HepG2 (cell line): ENCODE data around the gene ZNF264. TPM values are rescaled to one million over a fixed set of nuclear protein-coding genes. Genes with fewer than 3 reads are reported as not detected.

ENCODE experiments used
- AKNA ChIP-seq: sonication (generic); formaldehyde crosslinking; IDR thresholded peaks from 2 replicates; pipeline ENCODE4 v1.4.0; 2020; ENCODE audit warnings: missing genetic modification reagents, borderline replicate concordance
- ATF4 ChIP-seq, 2 experiments: fragments of 450-650 bp in 1 of 2; sonication (generic) in 1 of 2; formaldehyde crosslinking; IDR thresholded peaks; 2 replicates each; pipeline versions ENCODE4 v1.5.0 to v1.8.0; 2020 to 2022; ENCODE audit warnings: mild to moderate bottlenecking in 1 of 2, missing genetic modification reagents in 1 of 2
- BRD4 ChIP-seq: sonication (generic); formaldehyde crosslinking; IDR thresholded peaks from 2 replicates; pipeline ENCODE4 v1.4.0; 2020; ENCODE audit warnings: missing genetic modification reagents
- RARG ChIP-seq: sonication (generic); formaldehyde crosslinking; IDR thresholded peaks from 2 replicates; pipeline ENCODE4 v1.4.0; 2020; ENCODE audit warnings: low read depth, mild to moderate bottlenecking, missing genetic modification reagents
- RFXAP ChIP-seq: sonication (generic); formaldehyde crosslinking; IDR thresholded peaks from 2 replicates; pipeline ENCODE4 v1.4.0; 2020; ENCODE audit warnings: missing genetic modification reagents, borderline replicate concordance
- SALL1 ChIP-seq: sonication (generic); formaldehyde crosslinking; IDR thresholded peaks from 2 replicates; pipeline ENCODE4 v1.8.0; 2022; ENCODE audit warnings: mild to moderate bottlenecking, missing genetic modification reagents
- SMYD3 ChIP-seq: sonication (generic); formaldehyde crosslinking; IDR thresholded peaks from 2 replicates; pipeline ENCODE4 v1.8.1; 2023; ENCODE audit warnings: mild to moderate bottlenecking, missing genetic modification reagents
- SRF ChIP-seq: IDR thresholded peaks from 2 replicates; pipeline ENCODE4 v1.6.1; 2011; ENCODE audit warnings: mild to moderate bottlenecking, low read depth, low read length, moderate library complexity
- SRSF9 ChIP-seq: fragments of 200-400 bp; formaldehyde crosslinking; IDR thresholded peaks from 2 replicates; pipeline ENCODE4 v1.6.1; 2018; ENCODE audit warnings: borderline replicate concordance, mild to moderate bottlenecking, low read depth, low read length; ENCODE audit not compliant: insufficient read depth, poor library complexity, severe bottlenecking
- UBTF ChIP-seq: sonication (generic); formaldehyde crosslinking; IDR thresholded peaks from 2 replicates; pipeline ENCODE4 v1.4.0; 2020; ENCODE audit warnings: mild to moderate bottlenecking, missing genetic modification reagents
- ZBTB42 ChIP-seq: sonication (generic); formaldehyde crosslinking; IDR thresholded peaks from 2 replicates; pipeline ENCODE4 v1.5.0; 2020; ENCODE audit warnings: mild to moderate bottlenecking, missing genetic modification reagents
- ZNF263 ChIP-seq: sonication (generic); formaldehyde crosslinking; IDR thresholded peaks from 2 replicates; pipeline ENCODE4 v1.4.0; 2020; ENCODE audit warnings: missing genetic modification reagents
- ZNF333 ChIP-seq: sonication (generic); formaldehyde crosslinking; IDR thresholded peaks from 2 replicates; pipeline ENCODE4 v1.4.0; 2020; ENCODE audit warnings: mild to moderate bottlenecking, missing genetic modification reagents, borderline replicate concordance
- ZNF383 ChIP-seq: sonication (generic); formaldehyde crosslinking; IDR thresholded peaks from 2 replicates; pipeline ENCODE4 v1.4.0; 2020; ENCODE audit warnings: missing genetic modification reagents, mild to moderate bottlenecking, borderline replicate concordance
- ZNF598 ChIP-seq: sonication (generic); formaldehyde crosslinking; IDR thresholded peaks from 2 replicates; pipeline ENCODE4 v1.5.1; 2020; ENCODE audit warnings: mild to moderate bottlenecking, missing genetic modification reagents, borderline replicate concordance
- ZNF713 ChIP-seq: sonication (generic); formaldehyde crosslinking; IDR thresholded peaks from 2 replicates; pipeline ENCODE4 v1.4.0; 2020; ENCODE audit warnings: mild to moderate bottlenecking, missing genetic modification reagents
- ZNF772 ChIP-seq: sonication (generic); formaldehyde crosslinking; IDR thresholded peaks from 2 replicates; pipeline ENCODE4 v1.5.0; 2020; ENCODE audit warnings: mild to moderate bottlenecking, missing genetic modification reagents
- polyA plus RNA-seq, 8 experiments: library from polyadenylated mRNA; depleted of rRNA in 3 of 8; stranded (reverse) in 7 of 8; unstranded in 1 of 8; fragments of >200 nt; fragmentation: Illumina TruSeq in 4 of 8; extraction: Trizol in 4 of 8; gene quantifications; 2 replicates each; pipeline versions ENCODE4 v1.2.1 to v1.2.3, GENCODE V29; 2011 to 2016; ENCODE audit warnings: low read depth in 4 of 8, missing spikeins in 1 of 8, mixed read lengths in 1 of 8; ENCODE audit not compliant: insufficient read depth in 1 of 8
- total RNA-seq, 5 experiments: library from RNA; depleted of rRNA; stranded (reverse); fragments of >200 nt; fragmentation: Illumina TruSeq; extraction: Trizol; gene quantifications; 2 replicates each; pipeline ENCODE4 v1.2.3, GENCODE V29; 2016; ENCODE audit warnings: low read depth in 1 of 5

The ZNF264 gene
- total and polyA plus RNA-seq, 2 of the 13 experiments (the other 11 are each of a cell fraction or from before 2014, with no cell fraction given): 3.5 to 17.6 TPM

GRCh38 chr19:57240311-57241090 is 49.2 kb downstream of the ZNF264 start, which contains the start of gene ZNF805 (continued):
- 0 out of 2 replicates have a peak, but pooled peaks have one; percentile 22 for TF ChIP-seq ZNF333 (CRISPR knock-in tag)
- peak; percentile 80 for TF ChIP-seq BRD4
- peak; percentile 72 for TF ChIP-seq UBTF
- TF ChIP-seq ZNF383 (CRISPR knock-in tag): no peak
- TF ChIP-seq SALL1 (CRISPR knock-in tag): peak; percentile 58
- TF ChIP-seq ATF4 (CRISPR knock-in tag; IDR thresholded peaks at IDR 0.05): no peak
- TF ChIP-seq AKNA: peak; percentile 55; the same call in 1 of the 2 replicates
- 0 out of 2 replicates have a peak, but pooled peaks have one; percentile 67 for TF ChIP-seq SMYD3 (CRISPR knock-in tag)
- 0 out of 2 replicates have a peak, but pooled peaks have one; percentile 56 for TF ChIP-seq ZBTB42 (CRISPR knock-in tag)
- no peak for TF ChIP-seq RARG (CRISPR knock-in tag)
- TF ChIP-seq RFXAP (CRISPR knock-in tag): peak; percentile 69; the same call in 1 of the 2 replicates
- TF ChIP-seq ZNF598 (CRISPR knock-in tag): no peak
- no peak for TF ChIP-seq ZNF772 (CRISPR knock-in tag)
- no peak for TF ChIP-seq ZNF263 (CRISPR knock-in tag)
- 0 out of 2 replicates have a peak, but pooled peaks have one; percentile 37 for TF ChIP-seq SRF
- TF ChIP-seq SRSF9: no peak
- no peak for TF ChIP-seq ZNF713 (CRISPR knock-in tag)
